GM21528 (cell line): ENCODE measurements around the gene PHLDA2.
"Not testable (repeated sequence)": the region's sequence is repeated elsewhere in the genome, so short reads cannot be mapped to it uniquely, and the experiment has no call there.

Experiments
- ATAC-seq: cut with Tn5 transposase; IDR thresholded peaks from one replicate; pipeline ENCODE4 v1.9.1; 2021; ENCODE audit warnings: mild to moderate bottlenecking, moderate library complexity; ENCODE audit not compliant: unreplicated experiment, low FRiP score

PHLDA2 gene

DNA sequence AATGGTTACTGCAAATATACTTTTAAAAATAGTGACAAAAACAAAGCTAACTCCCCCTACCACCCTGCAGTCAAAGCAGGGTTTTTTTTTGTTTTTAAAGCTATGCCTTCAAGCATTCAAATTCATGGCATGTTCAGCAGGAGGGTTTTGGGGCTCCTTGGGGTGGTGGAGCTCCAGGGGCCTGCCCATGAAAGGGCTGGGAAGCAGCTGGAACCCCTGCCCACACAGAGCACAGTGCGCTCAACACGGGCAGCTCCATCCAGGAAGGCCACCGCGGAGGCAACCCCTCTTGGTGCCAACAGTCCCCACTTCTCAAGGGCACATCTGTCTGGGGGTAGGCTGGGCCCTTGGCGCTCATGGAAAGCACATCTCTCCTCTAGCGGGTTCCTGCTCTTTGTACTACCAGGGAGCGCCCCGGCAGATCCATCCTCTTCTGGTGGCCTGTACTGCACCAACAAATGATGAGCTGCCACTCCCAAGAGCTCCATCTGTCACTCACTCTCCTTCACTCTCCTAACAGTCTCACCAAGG, 16.6 kb upstream of the PHLDA2 start:
- ATAC-seq = no peak

DNA sequence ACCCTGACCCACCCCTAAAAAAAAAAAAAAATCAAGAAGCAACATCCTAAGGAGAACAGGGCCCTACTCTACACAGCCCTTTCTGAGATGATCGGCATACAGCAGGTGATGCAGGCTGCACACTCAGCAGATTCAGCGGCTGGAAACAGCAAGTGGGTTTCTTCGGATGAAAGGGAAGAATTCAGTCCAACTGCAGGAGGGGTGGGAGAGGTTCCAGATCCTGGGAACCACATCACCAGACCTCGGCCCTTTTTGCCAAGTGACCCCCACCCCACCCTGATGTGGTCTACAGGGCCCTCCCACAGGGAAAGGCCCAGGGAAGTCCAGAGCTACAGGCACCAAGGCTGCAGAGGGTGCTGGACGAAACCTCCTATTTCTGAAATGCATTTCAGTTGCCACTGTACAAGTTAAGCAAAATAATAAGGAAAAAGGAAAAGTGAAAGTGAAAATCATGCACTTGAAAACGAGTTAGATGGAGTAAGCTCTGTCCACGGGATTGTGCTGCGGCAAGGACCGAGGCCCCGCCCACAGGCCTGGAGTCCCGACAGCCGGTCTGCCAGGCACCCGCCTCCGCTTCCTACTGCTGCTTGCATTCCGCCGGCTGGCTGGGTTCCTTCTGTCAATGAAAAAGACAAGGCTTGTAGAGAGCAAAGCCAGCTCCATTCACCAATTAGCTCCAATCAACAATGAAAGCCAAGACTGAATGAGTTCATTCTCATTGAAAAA, 16.0 kb upstream of the PHLDA2 start:
- ATAC-seq = no peak

GRCh38 chr11:2944530-2944929, 15.3 kb upstream of the PHLDA2 start:
- no peak for ATAC-seq

GRCh38 chr11:2943711-2944118, 14.5 kb upstream of the PHLDA2 start:
- ATAC-seq = no peak

- no peak for ATAC-seq
These were observed 13.9 kb upstream of the PHLDA2 start for GRCh38 chr11:2942872-2943710.

- no peak for ATAC-seq
These were observed 13.2 kb upstream of the PHLDA2 start for GRCh38 chr11:2942447-2942846.

DNA sequence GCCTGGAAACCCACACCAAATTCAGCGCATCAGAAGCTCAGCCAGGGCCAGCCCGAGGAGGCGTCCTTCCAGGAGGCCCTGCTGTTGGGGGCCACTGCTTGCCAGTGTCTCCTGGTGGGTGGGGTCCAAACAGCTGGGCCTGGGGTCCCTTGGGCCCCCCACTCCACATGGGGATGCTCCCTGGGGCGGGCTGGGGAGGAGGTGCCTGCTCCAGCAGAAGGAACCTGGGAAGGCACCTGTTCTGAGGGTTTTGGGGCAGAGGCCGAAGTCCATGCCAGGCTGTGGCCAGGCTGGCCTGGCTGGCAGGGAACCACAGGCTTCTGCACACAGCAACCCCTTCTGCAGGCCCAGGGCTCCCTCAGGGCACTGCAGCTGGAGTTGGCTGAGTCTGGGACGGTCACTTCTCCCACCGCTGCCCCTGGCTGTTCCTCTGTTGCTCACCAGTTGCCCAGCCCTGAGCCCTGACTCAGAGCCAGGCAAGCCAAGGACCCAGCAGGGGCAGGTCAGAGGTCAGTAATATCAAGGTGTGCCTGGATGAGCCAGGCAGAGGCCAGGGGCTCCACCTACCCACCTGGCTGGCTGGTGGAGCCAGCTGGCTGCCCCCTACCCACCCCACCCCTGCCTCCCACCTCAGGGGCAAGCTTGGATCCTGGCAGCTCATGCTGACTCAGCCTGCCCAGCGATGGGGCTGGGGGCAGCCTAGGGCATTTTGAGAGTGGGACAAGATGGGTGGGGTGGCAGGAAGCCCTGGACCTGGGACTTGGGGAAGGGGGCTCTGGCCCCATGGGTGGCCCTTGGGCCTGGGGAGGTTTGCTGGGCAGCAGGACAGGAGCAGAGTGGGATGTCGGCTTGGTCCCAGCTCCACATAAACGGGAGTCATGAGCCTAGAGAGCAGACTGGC, 12.0 kb upstream of the PHLDA2 start:
- ATAC-seq = no peak

- no peak for ATAC-seq
These were observed 11.1 kb upstream of the PHLDA2 start for GRCh38 chr11:2940147-2940920.

DNA sequence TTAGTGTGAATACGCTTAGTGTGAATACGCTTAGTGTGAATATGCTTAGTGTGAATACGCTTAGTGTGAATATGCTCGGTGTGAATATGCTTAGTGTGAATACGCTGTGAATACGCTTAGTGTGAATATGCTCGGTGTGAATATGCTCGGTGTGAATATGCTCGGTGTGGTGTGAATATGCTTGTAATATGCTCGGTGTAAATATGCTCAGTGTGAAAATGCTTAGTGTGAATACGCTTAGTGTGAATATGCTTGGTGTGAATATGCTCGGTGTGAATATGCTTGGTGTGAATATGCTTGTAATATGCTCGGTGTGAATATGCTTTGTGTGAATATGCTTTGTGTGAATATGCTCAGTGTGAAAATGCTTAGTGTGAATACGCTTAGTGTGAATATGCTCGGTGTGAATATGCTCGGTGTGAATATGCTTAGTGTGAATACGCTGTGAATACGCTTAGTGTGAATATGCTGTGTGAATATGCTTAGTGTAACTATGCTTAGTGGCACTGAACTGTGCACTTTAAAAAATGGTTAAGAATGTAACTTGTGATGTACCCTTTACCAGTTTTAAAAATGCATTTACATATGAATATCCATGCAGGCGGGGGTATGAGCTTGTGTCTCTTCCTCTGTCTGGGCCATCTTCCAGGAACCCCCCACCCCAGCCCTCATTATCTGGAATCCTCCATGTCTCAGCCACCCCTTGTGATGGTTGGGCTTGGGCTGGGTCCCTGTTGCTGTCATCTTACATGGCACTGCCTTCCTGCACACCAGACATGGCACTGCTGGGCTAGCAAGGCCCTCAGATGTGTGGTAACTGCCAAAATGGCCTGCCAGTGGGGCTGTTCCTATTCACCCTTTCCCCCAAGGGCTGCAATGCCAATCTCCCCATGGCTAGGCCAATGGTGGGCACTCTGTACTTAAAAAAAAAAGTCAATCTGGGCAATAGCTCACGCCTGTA, 9.5 kb upstream of the PHLDA2 start:
- not testable (repeated sequence) for ATAC-seq

GRCh38 chr11:2937641-2938457, 8.6 kb upstream of the PHLDA2 start:
- ATAC-seq = not testable (repeated sequence)

GRCh38 chr11:2934611-2935239, 5.5 kb upstream of the PHLDA2 start:
- ATAC-seq = no peak

DNA sequence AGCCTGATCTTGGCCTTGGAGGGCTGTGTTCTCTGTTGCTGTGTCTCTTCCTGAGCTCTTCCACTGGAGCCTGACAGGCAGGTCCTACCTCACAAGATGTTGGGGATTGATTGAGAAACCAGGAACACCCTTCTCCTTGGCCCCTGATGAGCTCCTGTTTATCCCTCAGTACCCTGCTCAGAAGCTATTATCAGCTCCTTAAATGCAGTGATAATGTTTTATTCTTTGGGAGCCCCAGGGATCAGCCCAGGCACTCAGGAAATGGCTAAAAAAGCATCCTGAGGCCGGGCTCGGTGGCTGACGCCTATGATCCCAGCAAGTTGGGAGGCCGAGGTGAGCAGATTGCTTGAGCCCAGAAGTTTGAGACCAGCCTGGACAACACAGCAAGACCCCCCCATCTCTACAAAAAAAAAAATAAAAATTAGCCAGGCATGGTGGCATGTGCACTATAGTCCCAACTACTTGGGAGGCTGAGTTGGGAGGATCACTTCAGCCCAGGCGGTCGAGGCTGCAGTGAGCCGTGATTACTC, 4.9 kb upstream of the PHLDA2 start:
- no peak for ATAC-seq

GRCh38 chr11:2933375-2934020, 4.3 kb upstream of the PHLDA2 start:
- no peak for ATAC-seq

GRCh38 chr11:2932850-2933251, 3.6 kb upstream of the PHLDA2 start:
- ATAC-seq = no peak

DNA sequence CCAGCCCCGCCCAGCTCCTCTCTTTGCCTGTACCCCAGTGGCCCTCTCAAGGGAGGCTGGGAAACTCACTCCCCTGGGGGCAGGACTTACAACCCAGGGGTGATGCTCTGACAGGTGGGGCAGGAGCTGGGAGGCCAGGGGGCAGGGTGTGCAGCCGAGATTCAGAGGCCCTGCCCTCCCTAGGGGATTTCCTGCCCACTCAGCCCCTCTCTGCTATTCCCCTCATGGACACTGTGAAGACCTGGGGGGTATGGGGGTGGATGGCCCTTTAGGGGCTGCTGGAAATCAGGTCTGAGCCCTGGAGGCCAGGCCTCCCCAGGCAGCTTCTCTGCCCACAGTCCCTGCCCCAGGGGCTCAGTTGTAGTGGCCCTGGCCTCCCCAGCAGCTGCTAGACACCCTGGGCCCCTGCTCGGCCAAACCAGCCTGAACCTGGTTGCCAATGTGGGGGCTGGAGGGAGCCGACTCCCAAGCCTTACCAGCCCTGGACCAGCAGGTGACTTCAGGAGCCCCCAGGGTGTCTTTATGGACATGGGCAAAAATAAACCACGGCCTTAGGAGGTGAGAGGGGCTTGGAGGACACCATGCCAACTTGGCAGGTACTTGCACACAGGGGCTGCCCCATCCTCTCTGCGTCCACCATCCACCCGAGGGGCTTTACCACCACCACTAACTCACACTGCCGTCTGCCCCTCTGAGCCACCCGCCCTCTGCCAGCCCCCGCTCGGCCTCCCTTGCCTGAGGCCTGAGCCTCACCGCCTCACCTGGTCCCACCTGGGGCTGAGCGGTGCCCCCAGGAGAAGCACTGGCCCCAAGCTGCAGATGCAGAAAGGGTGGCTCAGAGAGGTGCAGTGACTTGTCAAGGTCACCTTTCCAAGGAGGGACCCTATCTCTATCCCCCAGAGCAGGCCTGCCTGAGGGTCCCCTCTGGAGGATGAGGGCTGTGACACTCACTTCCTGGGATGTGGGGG, 2.8 kb upstream of the PHLDA2 start:
- no peak for ATAC-seq

- no peak for ATAC-seq
These were observed 2.2 kb upstream of the PHLDA2 start for GRCh38 chr11:2931420-2931746.
